ENCODE results near the gene NAV2.

- TF ChIP-seq POLR2AphosphoS5 (IDR thresholded peaks at IDR 0.05; ENCODE audit: borderline replicate concordance, low read depth, low read length), result no peak
- no peak for TF ChIP-seq EZH2 (IDR thresholded peaks at IDR 0.05)
These were observed 98.2 kb downstream of the NAV2 start for GRCh38 chr11:19810852-19811251.

All from SK-N-MC (cell line).